ENCODE data around the gene KCNA10.

- TF ChIP-seq EZH2 (IDR thresholded peaks at IDR 0.05; ENCODE audit: insufficient read depth, low read length) (no peak), CTCF (IDR thresholded peaks at IDR 0.05; ENCODE audit: insufficient read depth, low read depth, low read length) (no peak)
Observed at GRCh38 chr1:110561596-110561995, 42.6 kb upstream of the KCNA10 start.

Measured in astrocyte (in vitro differentiated cells and primary cell).